Kidney glomerular epithelial cell (primary cell): ENCODE data around the gene POLE.

ENCODE experiments used
- DNase-seq: peaks from one replicate; lab custom pipeline; 2025; lab: John Stamatoyannopoulos, UW

Gene POLE

GRCh38 chr12:132579744-132580143 is 107.4 kb downstream of the POLE start:
- no peak for DNase-seq

- no peak for DNase-seq
Measured at GRCh38 chr12:132578826-132579225, 108.3 kb downstream of the POLE start.

GRCh38 chr12:132578118-132578517 is 109.0 kb downstream of the POLE start:
- no peak for DNase-seq

- no peak for DNase-seq
Measured at GRCh38 chr12:132577191-132577920, 109.8 kb downstream of the POLE start.

GRCh38 chr12:132576701-132577100 is 110.4 kb downstream of the POLE start:
- DNase-seq, result no peak

GRCh38 chr12:132575661-132576060 is 111.5 kb downstream of the POLE start:
- no peak for DNase-seq

GRCh38 chr12:132574271-132574996 is 112.7 kb downstream of the POLE start:
- no peak for DNase-seq
